ENCODE results near the gene PHACTR2.
"Not testable (repeated sequence)": the region's sequence is repeated elsewhere in the genome, so short reads cannot be mapped to it uniquely, and the experiment has no call there.

PHACTR2 gene

GRCh38 chr6:143677891-143678791, at the start of gene PHACTR2:
Gene PHACTR2, plus strand, starts transcription at chr6:143677965. Its CDS starts 199 bp downstream, at chr6:143678164.
- DNase-seq (ENCODE audit: low read depth, low spot score), result no peak
- H3K27ac ChIP-seq, result peak within 1 kb of the TSS; percentile 92

- H3K27ac ChIP-seq, result no peak overlapping the region
- DNase-seq (ENCODE audit: low read depth, low spot score), result no peak
These were observed 48.4 kb upstream of the PHACTR2 start for GRCh38 chr6:143629104-143630080.

- not testable (repeated sequence) for H3K27ac ChIP-seq; DNase-seq (ENCODE audit: low read depth, low spot score)
These were observed 46.6 kb upstream of the PHACTR2 start for GRCh38 chr6:143631196-143631595.

- no peak for DNase-seq (ENCODE audit: low read depth, low spot score)
- H3K27ac ChIP-seq, result no peak overlapping the region
These were observed 44.9 kb upstream of the PHACTR2 start for GRCh38 chr6:143632894-143633293.

GRCh38 chr6:143634486-143634885, 43.3 kb upstream of the PHACTR2 start:
- DNase-seq (ENCODE audit: low read depth, low spot score), result peak; percentile 53

GRCh38 chr6:143637691-143638090, 40.1 kb upstream of the PHACTR2 start:
- no peak overlapping the region for H3K27ac ChIP-seq
- no peak for DNase-seq (ENCODE audit: low read depth, low spot score)

More at GRCh38 chr6:143634486-143634885, 43.3 kb upstream of the PHACTR2 start:
- no peak overlapping the region for H3K27ac ChIP-seq

- H3K27ac ChIP-seq, result no peak overlapping the region
- DNase-seq (ENCODE audit: low read depth, low spot score), result no peak
These were observed 35.4 kb upstream of the PHACTR2 start for GRCh38 chr6:143642403-143642802.

GRCh38 chr6:143647191-143647590, 30.6 kb upstream of the PHACTR2 start:
- H3K27ac ChIP-seq, result no peak overlapping the region
- no peak for DNase-seq (ENCODE audit: low read depth, low spot score)

- H3K27ac ChIP-seq, result no peak overlapping the region
- DNase-seq (ENCODE audit: low read depth, low spot score), result no peak
These were observed 30.0 kb upstream of the PHACTR2 start for GRCh38 chr6:143647732-143648131.

- not testable (repeated sequence) for DNase-seq (ENCODE audit: low read depth, low spot score); H3K27ac ChIP-seq
These were observed 28.4 kb upstream of the PHACTR2 start for GRCh38 chr6:143649319-143649718.

- H3K27ac ChIP-seq; DNase-seq (ENCODE audit: low read depth, low spot score): not testable (repeated sequence)
These were observed 26.4 kb upstream of the PHACTR2 start for GRCh38 chr6:143651328-143651727.

GRCh38 chr6:143652841-143653331, 24.9 kb upstream of the PHACTR2 start:
- no peak overlapping the region for H3K27ac ChIP-seq
- no peak for DNase-seq (ENCODE audit: low read depth, low spot score)

GRCh38 chr6:143655541-143655940, 22.2 kb upstream of the PHACTR2 start:
- DNase-seq (ENCODE audit: low read depth, low spot score), result no peak
- no peak overlapping the region for H3K27ac ChIP-seq

GRCh38 chr6:143656026-143656425, 21.7 kb upstream of the PHACTR2 start:
- no peak overlapping the region for H3K27ac ChIP-seq
- no peak for DNase-seq (ENCODE audit: low read depth, low spot score)

- H3K27ac ChIP-seq, result no peak overlapping the region
- DNase-seq (ENCODE audit: low read depth, low spot score), result no peak
These were observed 20.0 kb upstream of the PHACTR2 start for GRCh38 chr6:143657809-143658208.

- not testable (repeated sequence) for H3K27ac ChIP-seq; DNase-seq (ENCODE audit: low read depth, low spot score)
These were observed 17.6 kb upstream of the PHACTR2 start for GRCh38 chr6:143660170-143660569.

GRCh38 chr6:143664171-143664570, 13.6 kb upstream of the PHACTR2 start:
- no peak for DNase-seq (ENCODE audit: low read depth, low spot score)
- no peak overlapping the region for H3K27ac ChIP-seq

GRCh38 chr6:143666007-143666406, 11.8 kb upstream of the PHACTR2 start:
- not testable (repeated sequence) for H3K27ac ChIP-seq; DNase-seq (ENCODE audit: low read depth, low spot score)

GRCh38 chr6:143669483-143669882, 8.3 kb upstream of the PHACTR2 start:
- H3K27ac ChIP-seq; DNase-seq (ENCODE audit: low read depth, low spot score): not testable (repeated sequence)

GRCh38 chr6:143673669-143674068, 4.1 kb upstream of the PHACTR2 start:
- DNase-seq (ENCODE audit: low read depth, low spot score), result peak; percentile 87
- H3K27ac ChIP-seq, result peak overlapping the region; percentile 92

Data from epithelial cell of prostate (primary cell).